Subcutaneous abdominal adipose tissue (tissue), 5 donors: Measurements from ENCODE around the gene SRL.
"Not testable (repeated sequence)": the region's sequence is repeated elsewhere in the genome, so short reads cannot be mapped to it uniquely, and the experiment has no call there.

Experiments used
- H3K27ac ChIP-seq: one replicate; pipeline ENCODE4 v1.7.0; 2013; ENCODE audit warnings: low read depth, mild to moderate bottlenecking, inconsistent platforms, low read length, moderate library complexity
- H3K27me3 ChIP-seq, 5 donors: one replicate each; pipeline ENCODE4 v1.7.0; 2013; ENCODE audit warnings: low read length in 5 of 5, inconsistent platforms in 1 of 5; ENCODE audit not compliant: control insufficient read depth in 5 of 5, insufficient read depth in 4 of 5
- H3K36me3 ChIP-seq, 5 donors: one replicate each; pipeline ENCODE4 v1.7.0; 2013; ENCODE audit warnings: low read length in 5 of 5; ENCODE audit not compliant: control insufficient read depth in 5 of 5, insufficient read depth in 5 of 5
- H3K4me1 ChIP-seq, 5 donors: one replicate each; pipeline ENCODE4 v1.7.0; 2013; ENCODE audit warnings: low read length in 5 of 5, mild to moderate bottlenecking in 3 of 5, moderate library complexity in 1 of 5; ENCODE audit not compliant: control insufficient read depth in 5 of 5, insufficient read depth in 5 of 5
- H3K4me3 ChIP-seq, 5 donors: one replicate each; pipeline ENCODE4 v1.7.0; 2013; ENCODE audit warnings: low read length in 5 of 5, low read depth in 1 of 5
- H3K9ac ChIP-seq, 5 donors: one replicate each; pipeline ENCODE4 v1.7.0; 2013; ENCODE audit warnings: low read length in 5 of 5, mild to moderate bottlenecking in 4 of 5, moderate library complexity in 3 of 5
- H3K9me3 ChIP-seq, 5 donors: one replicate each; pipeline ENCODE4 v1.7.0; 2013; ENCODE audit warnings: low read length in 5 of 5; ENCODE audit not compliant: control insufficient read depth in 5 of 5
- donor health status: healthy.
- donor health status: healthy.
- donor health status: healthy.
- donor health status: healthy.
- donor health status: healthy.

The SRL gene

GRCh38 chr16:4176906-4177417 is 64.9 kb downstream of the SRL start:
- Histone ChIP-seq H3K27ac (no peak overlapping the region), H3K36me3 (no peaks in the 10 kb centered on the region), H3K4me3 (no peak overlapping the region), H3K9me3 (no peaks in the 10 kb centered on the region), H3K4me1 (peaks cover 0 to 3% (median 0%) of the 10 kb centered on the region in 5 donors), H3K27me3 (peaks cover 0 to 2% (median 0%) of the 10 kb centered on the region in 5 donors), H3K9ac (no peak overlapping the region)

DNA sequence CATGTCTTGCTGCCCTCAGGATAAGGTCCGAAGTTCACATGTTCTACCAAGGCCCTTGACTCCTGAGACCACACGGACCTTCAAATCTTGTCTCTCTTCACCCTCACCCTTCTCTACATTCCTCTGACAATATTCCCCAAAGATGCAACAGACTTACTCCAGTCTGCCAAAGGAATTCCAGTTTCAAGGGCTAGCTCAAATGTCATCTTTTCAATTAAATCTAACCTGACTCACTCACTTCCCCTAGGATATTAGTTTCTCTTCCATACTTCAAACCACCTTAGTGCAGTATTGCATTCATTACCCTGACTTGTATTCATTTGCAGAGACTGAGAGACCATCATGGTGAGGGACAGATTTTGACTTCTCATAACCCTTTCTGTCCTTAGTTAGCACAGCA is 66.0 kb downstream of the SRL start:
- Histone ChIP-seq H3K9me3 (no peaks in the 10 kb centered on the region), H3K9ac (no peak overlapping the region), H3K27me3 (peaks cover 0 to 2% (median 0%) of the 10 kb centered on the region in 5 donors), H3K36me3 (no peaks in the 10 kb centered on the region), H3K4me1 (peaks cover 0 to 3% (median 0%) of the 10 kb centered on the region in 5 donors), H3K4me3 (no peak overlapping the region), H3K27ac (no peak overlapping the region)

DNA sequence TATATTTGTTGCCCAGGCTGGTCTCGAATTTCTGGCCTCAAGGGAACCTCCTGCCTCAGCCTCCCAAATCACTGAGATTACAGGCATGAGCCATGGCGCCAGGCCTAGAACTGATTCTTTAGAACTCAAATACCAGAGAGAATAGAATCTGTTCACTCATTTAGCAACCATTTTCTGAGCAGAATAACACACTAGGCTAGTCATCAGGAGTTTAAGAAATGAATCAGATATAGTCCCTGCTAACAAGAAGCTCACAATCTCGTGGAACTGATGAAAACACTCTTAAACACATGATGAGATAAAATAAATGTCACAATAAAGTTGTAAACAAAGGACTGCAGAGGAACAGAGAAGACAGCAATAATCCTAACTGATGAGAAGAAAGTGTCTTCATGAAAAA is 69.8 kb downstream of the SRL start:
- H3K36me3 ChIP-seq, result no peaks in the 10 kb centered on the region
- no peaks in the 10 kb centered on the region for H3K4me1 ChIP-seq
- no peaks in the 10 kb centered on the region for H3K9me3 ChIP-seq
- peaks cover 0 to 2% (median 0%) of the 10 kb centered on the region in 5 donors for H3K27me3 ChIP-seq
- H3K27ac ChIP-seq, result no peak overlapping the region
- H3K4me3 ChIP-seq, result no peak overlapping the region
- no peak overlapping the region for H3K9ac ChIP-seq

GRCh38 chr16:4169415-4169814 is 72.5 kb downstream of the SRL start:
- H3K4me1 ChIP-seq, result no peaks in the 10 kb centered on the region
- no peak overlapping the region for H3K4me3 ChIP-seq
- no peak overlapping the region for H3K27ac ChIP-seq
- no peaks in the 10 kb centered on the region for H3K9me3 ChIP-seq
- no peaks in the 10 kb centered on the region for H3K27me3 ChIP-seq
- no peak overlapping the region for H3K9ac ChIP-seq
- no peaks in the 10 kb centered on the region for H3K36me3 ChIP-seq

DNA sequence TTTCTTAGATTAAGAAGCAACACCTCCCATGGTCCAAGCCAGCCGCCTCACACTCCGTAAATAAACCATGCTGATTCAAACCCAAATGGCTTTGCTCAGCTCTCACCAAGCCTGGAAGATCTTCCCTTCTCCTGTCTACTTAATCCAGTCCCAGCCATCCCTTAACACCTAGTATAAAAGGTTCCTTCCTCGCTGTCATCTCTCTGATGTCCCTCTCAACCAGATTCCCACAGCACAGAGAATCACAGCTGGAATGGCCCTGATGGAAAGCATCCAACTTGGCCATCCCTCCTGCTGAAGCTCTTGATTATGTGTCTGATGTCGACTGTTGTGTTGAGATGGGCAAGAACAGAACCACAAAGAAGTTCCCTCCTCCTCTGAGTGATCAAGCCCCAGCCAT is 75.1 kb downstream of the SRL start:
- Histone ChIP-seq H3K9ac (no peak overlapping the region), H3K4me3 (no peak overlapping the region), H3K27ac (no peak overlapping the region), H3K4me1 (no peaks in the 10 kb centered on the region), H3K9me3 (no peaks in the 10 kb centered on the region), H3K36me3 (no peaks in the 10 kb centered on the region), H3K27me3 (no peaks in the 10 kb centered on the region)

DNA sequence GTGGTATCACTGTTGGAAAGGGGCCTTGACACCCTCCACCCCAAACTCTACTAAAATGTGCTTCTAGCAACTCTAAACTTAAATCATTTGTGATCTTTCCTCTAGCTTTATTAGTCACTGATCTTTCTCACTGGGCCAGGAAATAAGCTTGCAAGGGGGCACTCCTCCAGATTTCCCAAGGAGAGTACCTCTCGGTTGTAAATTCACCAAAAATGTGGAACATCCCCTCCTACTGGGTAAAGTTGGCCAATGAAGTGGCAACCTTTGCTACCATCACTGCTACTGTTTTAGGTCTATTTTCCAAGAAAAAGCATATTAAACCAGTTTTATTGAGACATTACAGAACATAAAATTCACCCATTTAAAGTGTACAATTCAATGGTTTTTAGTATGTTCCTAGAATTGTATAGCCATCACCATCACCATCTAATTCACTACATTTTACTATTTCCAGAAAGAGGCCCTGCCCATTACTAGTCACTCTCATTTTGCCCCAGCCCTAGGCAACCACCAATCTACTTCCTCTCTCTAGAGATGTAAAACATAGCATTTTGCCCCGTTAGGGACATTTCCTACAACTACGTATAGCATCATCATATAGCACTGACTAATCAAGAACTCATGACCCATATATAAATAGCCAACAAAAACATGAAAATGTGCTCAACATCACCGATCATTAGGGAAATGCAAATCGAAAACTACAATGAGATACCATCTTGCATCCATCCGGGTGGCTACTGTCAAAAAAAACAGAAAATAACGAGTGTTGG is 81.0 kb downstream of the SRL start:
- Histone ChIP-seq H3K27me3 (no peaks in the 10 kb centered on the region), H3K4me1 (no peaks in the 10 kb centered on the region), H3K9ac (no peak overlapping the region), H3K9me3 (peaks cover 0 to 2% (median 0%) of the 10 kb centered on the region in 5 donors), H3K4me3 (no peak overlapping the region), H3K36me3 (no peaks in the 10 kb centered on the region), H3K27ac (no peak overlapping the region)

DNA sequence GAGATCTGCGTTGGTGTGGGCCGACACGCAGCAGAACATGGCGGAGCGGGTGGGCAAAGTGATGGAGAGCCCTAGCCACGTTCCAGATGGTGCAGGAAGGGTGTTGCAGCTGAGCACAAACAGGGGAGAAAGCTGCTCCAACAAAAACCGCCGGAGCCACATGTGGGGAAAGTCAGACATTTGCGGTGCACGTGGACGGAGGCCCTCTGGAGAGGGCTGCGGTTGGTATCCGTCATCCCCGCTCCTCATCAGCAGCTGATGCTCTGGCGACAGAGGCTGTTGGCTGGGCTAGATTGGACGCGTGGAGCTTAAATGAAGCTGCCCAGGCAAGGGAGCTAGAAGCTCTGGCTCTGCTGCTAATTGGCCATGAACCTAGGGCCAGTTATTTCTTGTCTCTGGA is 82.2 kb downstream of the SRL start:
- Histone ChIP-seq H3K9me3 (peaks cover 0 to 3% (median 0%) of the 10 kb centered on the region in 5 donors), H3K27me3 (no peaks in the 10 kb centered on the region)

GRCh38 chr16:4158143-4159093 is 83.5 kb downstream of the SRL start:
- Histone ChIP-seq H3K36me3 (no peaks in the 10 kb centered on the region), H3K9me3 (peaks cover 0 to 3% (median 0%) of the 10 kb centered on the region in 5 donors), H3K4me1 (no peaks in the 10 kb centered on the region), H3K27me3 (no peaks in the 10 kb centered on the region), H3K9ac (no peak overlapping the region), H3K27ac (no peak overlapping the region), H3K4me3 (no peak overlapping the region)

More for the DNA sequence above, 82.2 kb downstream of the SRL start:
- Histone ChIP-seq H3K4me3 (no peak overlapping the region), H3K27ac (no peak overlapping the region), H3K4me1 (no peaks in the 10 kb centered on the region), H3K36me3 (no peaks in the 10 kb centered on the region), H3K9ac (no peak overlapping the region)

DNA sequence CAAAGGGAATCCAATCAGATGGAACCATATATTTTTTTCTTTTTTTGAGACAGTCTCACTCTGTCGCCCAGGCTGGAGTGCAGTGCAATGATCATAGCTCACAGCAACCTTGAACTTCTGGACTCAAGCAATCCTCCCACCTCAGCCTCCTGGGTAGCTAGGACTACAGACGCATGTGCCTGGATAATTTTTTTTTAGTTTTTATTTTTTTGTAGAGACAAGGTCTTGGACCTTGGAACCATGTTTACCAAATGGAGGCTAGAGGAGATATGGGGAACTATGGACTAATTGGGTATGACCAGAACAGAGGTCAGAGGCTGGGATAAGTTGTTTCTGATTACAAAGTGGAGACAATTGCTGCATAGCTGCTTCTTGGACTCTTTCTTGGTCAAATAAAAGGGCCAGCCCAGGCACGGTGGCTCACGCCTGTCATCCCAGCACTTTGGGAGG is 84.5 kb downstream of the SRL start:
- Histone ChIP-seq H3K27me3 (no peaks in the 10 kb centered on the region), H3K36me3 (no peaks in the 10 kb centered on the region), H3K9ac (no peak overlapping the region), H3K4me1 (no peaks in the 10 kb centered on the region), H3K4me3 (no peak overlapping the region), H3K27ac (no peak overlapping the region), H3K9me3 (peaks cover 0 to 3% (median 0%) of the 10 kb centered on the region in 5 donors)

DNA sequence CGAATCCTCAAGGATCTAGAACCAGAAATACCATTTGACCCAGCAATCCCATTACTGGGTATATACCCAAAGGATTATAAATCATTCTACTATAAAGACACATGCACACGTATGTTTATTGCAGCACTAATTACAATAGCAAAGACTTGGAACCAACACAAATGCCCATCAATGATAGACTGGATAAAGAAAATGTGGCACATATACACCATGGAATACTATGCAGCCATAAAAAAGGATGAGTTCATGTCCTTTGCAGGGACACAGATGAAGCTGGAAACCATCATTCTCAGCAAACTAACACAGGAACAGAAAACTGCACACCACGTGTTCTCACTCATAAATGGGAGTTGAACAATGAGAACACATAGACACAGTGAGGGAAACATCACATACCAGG is 85.4 kb downstream of the SRL start:
- H3K9ac ChIP-seq, H3K27ac ChIP-seq, H3K27me3 ChIP-seq: not testable (repeated sequence)

More for the DNA sequence above, 85.4 kb downstream of the SRL start:
- H3K4me3 ChIP-seq, H3K36me3 ChIP-seq, H3K9me3 ChIP-seq, H3K4me1 ChIP-seq: not testable (repeated sequence)
